Measurements from ENCODE around the gene NR2F1-AS1. TPM values are rescaled to one million over a fixed set of nuclear protein-coding genes. Genes with fewer than 3 reads are reported as not detected.

The NR2F1-AS1 gene
- polyA plus RNA-seq, 3 donors: not detected

GRCh38 chr5:93438124-93438523 is 142.9 kb downstream of the NR2F1-AS1 start:
- no peak overlapping the region for H3K4me3 ChIP-seq (replicated peaks in 1 of 3; ENCODE audit: low read depth in 2 of 3, low read length in 3 of 3)
- H3K36me3 ChIP-seq (replicated peaks in 1 of 2; ENCODE audit: control insufficient read depth in 1 of 2, insufficient read depth in 2 of 2, low read length in 2 of 2): no peaks in the 10 kb centered on the region
- H3K27ac ChIP-seq (ENCODE audit: low read depth in 1 of 2, low read length in 2 of 2): no peak overlapping the region
- no peak overlapping the region for H3K27ac Mint-ChIP-seq
- no peaks in the 10 kb centered on the region for H3K79me2 ChIP-seq (ENCODE audit: insufficient read depth, low read length)
- 80% methylated on average over 2 of the region's 2 CpGs for WGBS (ENCODE audit: insufficient coverage)
- no peaks in the 10 kb centered on the region for H4K20me1 ChIP-seq (ENCODE audit: insufficient read depth, low read length)
- H3K4me1 ChIP-seq (ENCODE audit: control insufficient read depth in 1 of 2, insufficient read depth in 2 of 2, low read length in 2 of 2): no peaks in the 10 kb centered on the region
- H3K4me3 Mint-ChIP-seq: no peak overlapping the region
- H3K9me3 Mint-ChIP-seq: peaks cover 0 to 13% (median 8%) of the 10 kb centered on the region in 7 donors
- no peaks in the 10 kb centered on the region for H3K36me3 Mint-ChIP-seq
- no peak for DNase-seq
- H3K4me1 Mint-ChIP-seq: no peaks in the 10 kb centered on the region
- H3K9me3 ChIP-seq (replicated peaks in 1 of 2; ENCODE audit: control insufficient read depth in 1 of 2, insufficient read depth in 1 of 2, low read length in 2 of 2): peaks cover 6 to 9% of the 10 kb centered on the region in 2 donors
- intact Hi-C loops (cut with micrococcal nuclease): no loop called here
- no peaks in the 10 kb centered on the region for H3K27me3 Mint-ChIP-seq (ENCODE audit: low read depth in 3 of 3)
- no peak overlapping the region for H3K9ac ChIP-seq (ENCODE audit: insufficient read depth, low read length, poor library complexity, severe bottlenecking)
- no peak overlapping the region for H2AFZ ChIP-seq (ENCODE audit: insufficient read depth, low read depth, low read length, poor library complexity, severe bottlenecking)
- no peak overlapping the region for H3K4me2 ChIP-seq (replicated peaks; ENCODE audit: extremely low read depth, low read length, poor library complexity, severe bottlenecking)
- TF ChIP-seq CTCF (IDR thresholded peaks at IDR 0.05): no peak
- no peaks in the 10 kb centered on the region for H3K27me3 ChIP-seq (ENCODE audit: control insufficient read depth in 2 of 2, insufficient read depth in 2 of 2, low read length in 2 of 2)

GRCh38 chr5:93436083-93436482 is 144.9 kb downstream of the NR2F1-AS1 start:
- H3K27me3 Mint-ChIP-seq (ENCODE audit: low read depth in 3 of 3): no peaks in the 10 kb centered on the region
- no peak overlapping the region for H2AFZ ChIP-seq (ENCODE audit: insufficient read depth, low read depth, low read length, poor library complexity, severe bottlenecking)
- no peak for DNase-seq
- H3K79me2 ChIP-seq (ENCODE audit: insufficient read depth, low read length): no peaks in the 10 kb centered on the region
- no peak overlapping the region for H3K27ac Mint-ChIP-seq
- H4K20me1 ChIP-seq (ENCODE audit: insufficient read depth, low read length): no peaks in the 10 kb centered on the region
- no peak overlapping the region for H3K9ac ChIP-seq (ENCODE audit: insufficient read depth, low read length, poor library complexity, severe bottlenecking)
- no peak for TF ChIP-seq CTCF (IDR thresholded peaks at IDR 0.05)
- H3K4me3 Mint-ChIP-seq: no peak overlapping the region
- no peaks in the 10 kb centered on the region for H3K36me3 Mint-ChIP-seq
- no peaks in the 10 kb centered on the region for H3K4me1 ChIP-seq (ENCODE audit: control insufficient read depth in 1 of 2, insufficient read depth in 2 of 2, low read length in 2 of 2)
- no peak overlapping the region for H3K27ac ChIP-seq (ENCODE audit: low read depth in 1 of 2, low read length in 2 of 2)
- no peaks in the 10 kb centered on the region for H3K36me3 ChIP-seq (replicated peaks in 1 of 2; ENCODE audit: control insufficient read depth in 1 of 2, insufficient read depth in 2 of 2, low read length in 2 of 2)
- H3K9me3 ChIP-seq (replicated peaks in 1 of 2; ENCODE audit: control insufficient read depth in 1 of 2, insufficient read depth in 1 of 2, low read length in 2 of 2): peaks cover 0 to 4% of the 10 kb centered on the region in 2 donors
- no peaks in the 10 kb centered on the region for H3K27me3 ChIP-seq (ENCODE audit: control insufficient read depth in 2 of 2, insufficient read depth in 2 of 2, low read length in 2 of 2)
- peaks cover 0 to 7% (median 0%) of the 10 kb centered on the region in 7 donors for H3K9me3 Mint-ChIP-seq
- H3K4me2 ChIP-seq (replicated peaks; ENCODE audit: extremely low read depth, low read length, poor library complexity, severe bottlenecking): no peak overlapping the region
- H3K4me3 ChIP-seq (replicated peaks in 1 of 3; ENCODE audit: low read depth in 2 of 3, low read length in 3 of 3): no peak overlapping the region
- intact Hi-C loops (cut with micrococcal nuclease): no loop called here
- no peaks in the 10 kb centered on the region for H3K4me1 Mint-ChIP-seq
